K562 (cell line): ENCODE data around the gene COX5A. TPM values are rescaled to one million over a fixed set of nuclear protein-coding genes. Genes with fewer than 3 reads are reported as not detected.

Experiments used
- ATAC-seq: fragments of 200-7000 bp; cut with Tn5 transposase; 3 replicates; pipeline ENCODE4 v1.9.1; 2020; ENCODE audit warnings: moderate library complexity
- BruUV-seq: library from RNA; stranded (reverse); fragments of 400-500 nt; replicated peaks from 2 replicates; lab custom pipeline; 2021; lab: Mats Ljungman, UMichigan
- CTCF ChIA-PET: fragments of 300-600 bp; formaldehyde crosslinking; extraction: SDS; loops from one replicate; lab custom pipeline; 2021; ENCODE audit warnings: low intra/inter-chr PET ratio; lab: Yijun Ruan, JAX
- POLR2A ChIA-PET: fragments of 300-600, 350-650 bp; sonication (Branson Sonifier 250); formaldehyde crosslinking; extraction: SDS; loops from one replicate; lab custom pipeline; 2021; ENCODE audit warnings: antibody characterized with exemption, inconsistent platforms; lab: Yijun Ruan, JAX
- DNase-seq, 4 experiments: peaks; one replicate each; pipeline versions ENCODE4 v3.0.0 to v3.0.0-alpha.2; 2011 to 2018; ENCODE audit warnings: low spot score in 3 of 4, mixed read lengths in 3 of 4; ENCODE audit errors: extremely low read depth in 1 of 4
- FAIRE-seq: peaks from 2 replicates; lab custom pipeline; 2011; peaks lifted over from hg19 to GRCh38; lab: Jason Lieb, UNC
- H2AFZ ChIP-seq: 2 replicates; pipeline ENCODE4 v1.6.0; 2011; ENCODE audit warnings: low read depth, low read length, control low read depth, inconsistent platforms
- H3K27ac ChIP-seq: fragments of 200-600 bp; 3 replicates; pipeline ENCODE4 v1.8.0; 2011; ENCODE audit warnings: low read depth, mild to moderate bottlenecking, control low read depth, inconsistent platforms, low read length, moderate library complexity, mixed read lengths; ENCODE audit errors: extremely low read depth
- H3K27me3 ChIP-seq, 2 experiments: fragments of 300-600 bp in 1 of 2; 2 replicates in 1 of 2; 3 replicates in 1 of 2; pipeline versions ENCODE4 v1.6.0 to v1.8.0; 2011; ENCODE audit warnings: inconsistent platforms in 2 of 2, low read length in 2 of 2, mild to moderate bottlenecking in 1 of 2, mixed read lengths in 1 of 2, moderate library complexity in 1 of 2; ENCODE audit not compliant: control insufficient read depth in 2 of 2, insufficient read depth in 2 of 2
- H3K36me3 ChIP-seq: fragments of 300-600 bp; 3 replicates; pipeline ENCODE4 v1.8.0; 2011; ENCODE audit warnings: mild to moderate bottlenecking, low read length, inconsistent platforms; ENCODE audit not compliant: control insufficient read depth, insufficient read depth
- H3K4me1 ChIP-seq, 2 experiments: fragments of 200-600 bp in 1 of 2; replicated peaks in 1 of 2; 2 replicates in 1 of 2; 3 replicates in 1 of 2; pipeline versions ENCODE4 v1.5.1 to v1.8.0; 2011; ENCODE audit warnings: inconsistent platforms in 2 of 2, low read length in 2 of 2, mild to moderate bottlenecking in 1 of 2, mixed read lengths in 1 of 2, moderate library complexity in 1 of 2; ENCODE audit not compliant: control insufficient read depth in 2 of 2, insufficient read depth in 2 of 2
- H3K4me2 ChIP-seq: 2 replicates; pipeline ENCODE4 v1.6.1; 2011; ENCODE audit warnings: low read length, control low read depth, inconsistent platforms, mixed read lengths; ENCODE audit not compliant: insufficient read depth
- H3K4me3 ChIP-seq: fragments of 200-600 bp; sonication (generic), shearing (Covaris generic); 2 replicates; pipeline ENCODE4 v1.5.1; 2016; ENCODE audit warnings: control low read depth, inconsistent platforms
- H3K79me2 ChIP-seq: fragments of 200-600 bp; 3 replicates; pipeline ENCODE4 v1.8.0; 2011; ENCODE audit warnings: low read length, inconsistent platforms; ENCODE audit not compliant: control insufficient read depth, insufficient read depth
- H3K9ac ChIP-seq, 2 experiments: 2 replicates each; pipeline versions ENCODE4 v1.6.0 to v1.6.1; 2011; ENCODE audit warnings: low read depth in 2 of 2, low read length in 2 of 2, control low read depth in 1 of 2, inconsistent platforms in 1 of 2, mild to moderate bottlenecking in 1 of 2, mixed read lengths in 1 of 2; ENCODE audit not compliant: insufficient read depth in 1 of 2
- H3K9me1 ChIP-seq: one replicate; pipeline ENCODE4 v1.6.0; 2011; ENCODE audit warnings: inconsistent platforms, mild to moderate bottlenecking, low read length, moderate library complexity; ENCODE audit not compliant: control insufficient read depth, insufficient read depth
- H3K9me3 ChIP-seq: replicated peaks from 2 replicates; pipeline ENCODE4 v1.5.1; 2011; ENCODE audit warnings: low read depth, low read length, inconsistent platforms; ENCODE audit not compliant: control insufficient read depth, insufficient read depth
- H4K20me1 ChIP-seq: replicated peaks from 2 replicates; pipeline ENCODE4 v1.6.1; 2011; ENCODE audit warnings: low read length, inconsistent platforms, mixed read lengths; ENCODE audit not compliant: control insufficient read depth, insufficient read depth
- BHLHE40 ChIP-seq: IDR thresholded peaks from 2 replicates; pipeline ENCODE4 v1.6.1; 2011; ENCODE audit warnings: low read length, improper control_type of control experiment
- BRCA1 ChIP-seq, 2 experiments: fragments of 450-650 bp in 1 of 2; sonication (generic) in 1 of 2; formaldehyde crosslinking in 1 of 2; IDR thresholded peaks; 2 replicates each; pipeline versions ENCODE4 v1.5.0 to v1.6.1; 2017 to 2020; ENCODE audit warnings: mild to moderate bottlenecking in 1 of 2, missing genetic modification reagents in 1 of 2
- CBX1 ChIP-seq: sonication (generic); IDR thresholded peaks from 2 replicates; pipeline ENCODE4 v1.6.1; 2016; ENCODE audit warnings: antibody characterized with exemption, low read depth, mild to moderate bottlenecking
- HNRNPK ChIP-seq: fragments of 200-400 bp; formaldehyde crosslinking; IDR thresholded peaks from one replicate; pipeline ENCODE4 v1.6.1; 2018; ENCODE audit warnings: mild to moderate bottlenecking, low read depth, low read length; ENCODE audit not compliant: poor library complexity, severe bottlenecking
- MYNN ChIP-seq, 2 experiments: sonication (generic); formaldehyde crosslinking in 1 of 2; IDR thresholded peaks; 2 replicates each; pipeline versions ENCODE4 v1.5.0 to v1.6.1; 2016 to 2020; ENCODE audit warnings: antibody characterized with exemption in 1 of 2, missing genetic modification reagents in 1 of 2
- PATZ1 ChIP-seq: fragments of 250-450 bp; sonication (Bioruptor Pico); IDR thresholded peaks from 2 replicates; pipeline ENCODE4 v1.5.0; 2020; ENCODE audit warnings: mild to moderate bottlenecking, borderline replicate concordance
- RUNX1 ChIP-seq: sonication (generic); IDR thresholded peaks from 2 replicates; pipeline ENCODE4 v1.6.1; 2016; ENCODE audit warnings: antibody characterized with exemption, low read depth
- SIRT6 ChIP-seq: IDR thresholded peaks from one replicate; pipeline ENCODE4 v1.6.1; 2012; ENCODE audit warnings: low read depth, mild to moderate bottlenecking, control low read depth, inconsistent platforms, low read length, moderate library complexity
- SMAD2 ChIP-seq: fragments of 150-350 bp; IDR thresholded peaks from 2 replicates; pipeline ENCODE4 v1.6.1; 2014; ENCODE audit warnings: low read depth, mild to moderate bottlenecking, low read length
- TAF7 ChIP-seq: fragments of 450-650 bp; IDR thresholded peaks from 2 replicates; pipeline ENCODE4 v1.6.1; 2016; ENCODE audit warnings: missing genetic modification characterization, missing compliant biosample characterization
- ZBTB49 ChIP-seq: sonication (generic); formaldehyde crosslinking; IDR thresholded peaks from 2 replicates; pipeline ENCODE4 v1.8.0; 2022; ENCODE audit warnings: missing genetic modification reagents, mild to moderate bottlenecking, borderline replicate concordance
- ZNF133 ChIP-seq: fragments of 250-450 bp; sonication (Bioruptor Pico); IDR thresholded peaks from 2 replicates; pipeline ENCODE4 v1.4.0; 2020; ENCODE audit warnings: mild to moderate bottlenecking
- ZNF232 ChIP-seq: sonication (generic); formaldehyde crosslinking; IDR thresholded peaks from 2 replicates; pipeline ENCODE4 v1.8.0; 2022; ENCODE audit warnings: mild to moderate bottlenecking, missing genetic modification reagents
- WGBS: fragments of 100-300 bp; shearing (Covaris generic); methylation state at CpG from one replicate; pipeline ENCODE4 v1.1.6; 2016; ENCODE audit warnings: low coverage, mixed read lengths; ENCODE audit not compliant: insufficient coverage; ENCODE audit errors: missing lambda C conversion rate; 5-methylcytosine and 5-hydroxymethylcytosine counted together
- in situ Hi-C: fragments of 300-500 bp; cut with MboI; formaldehyde crosslinking; loops from 4 replicates; pipeline ENCODE4 v1.15.0; 2018; ENCODE audit warnings: inconsistent platforms, mixed read lengths
- intact Hi-C: fragments of 100-400 bp; cut with micrococcal nuclease; formaldehyde crosslinking; loops from 2 replicates; pipeline ENCODE4 v1.14.2; 2022
- polyA plus RNA-seq, 8 experiments: library from polyadenylated mRNA; depleted of rRNA in 4 of 8; stranded (reverse) in 5 of 8; unstranded in 3 of 8; fragments of >200 nt; fragmentation: Nextera tagmentation in 2 of 8; fragmentation: Illumina TruSeq in 1 of 8; extraction: Ambion mirVana in 2 of 8; extraction: Trizol in 1 of 8; gene quantifications; 2 replicates each; pipeline versions ENCODE4 v1.2.1 to v1.2.3, GENCODE V29; 2011 to 2014; ENCODE audit warnings: inconsistent platforms in 1 of 8, missing spikeins in 1 of 8
- total RNA-seq, 7 experiments: library from RNA; depleted of rRNA in 6 of 7; stranded (reverse); fragments of >200 nt in 6 of 7; fragmentation: Illumina TruSeq in 2 of 7; extraction: Trizol in 2 of 7; gene quantifications; 2 replicates each; pipeline versions ENCODE4 v1.2.1 to v1.2.3, GENCODE V29; 2011 to 2021; ENCODE audit warnings: low replicate concordance in 1 of 7

The COX5A gene
- total and polyA plus RNA-seq, 9 of the 15 experiments (the other 6 are each of a cell fraction or from before 2014, with no cell fraction given) = 86.8 to 553 (median 371) TPM

GRCh38 chr15:74955796-74956647 lies 18.1 kb upstream of the COX5A start:
- in situ Hi-C loops = no loop called here
- TF ChIP-seq SMAD2 (no peak), BHLHE40 (peak; percentile 99), CBX1 (peak; percentile 83), RUNX1 (no peak), ZBTB49 (CRISPR knock-in tag) (peak; percentile 99), BRCA1 (IDR thresholded peaks at IDR 0.05) (no peak), BRCA1 (CRISPR knock-in tag; IDR thresholded peaks at IDR 0.05) (peak; percentile 98), ZNF232 (CRISPR knock-in tag) (peak; percentile 99), MYNN (IDR thresholded peaks at IDR 0.05) (no peak; the same call in 1 of the 2 replicates), MYNN (CRISPR knock-in tag; IDR thresholded peaks at IDR 0.05) (no peak), HNRNPK (no peak), PATZ1 (CRISPR knock-in tag) (no peak), TAF7 (tag) (no peak), ZNF133 (CRISPR knock-in tag) (no peak), SIRT6 (no peak)

More at GRCh38 chr15:74955796-74956647, 18.1 kb upstream of the COX5A start:
- no peaks in the 10 kb centered on the region for H3K9me3 ChIP-seq
- DNase-seq = peak; percentile 67 to 88 (median 74)
- peak overlapping the region; percentile 68 for H3K27ac ChIP-seq
- H2AFZ ChIP-seq = peak overlapping the region; percentile 93
- H3K79me2 ChIP-seq = peaks cover 7% of the 10 kb centered on the region; the same call in 1 of the 3 replicates
- ATAC-seq = peak; percentile 73
- peak overlapping the region; percentile 52 for H3K4me3 ChIP-seq
- peaks cover 36 to 64% of the 10 kb centered on the region in 2 experiments for H3K4me1 ChIP-seq
- CTCF ChIA-PET = interaction anchor here (1.0 kb wide), 1 partner anchor 32 kb away, joined by 3 read pairs; no protein-coding TSS in a partner anchor
- H3K36me3 ChIP-seq = no peaks in the 10 kb centered on the region
- WGBS = 3% methylated on average over 81 of the region's 88 CpGs
- H4K20me1 ChIP-seq = peaks cover 32% of the 10 kb centered on the region
- intact Hi-C loops = loop anchor here (2.0 to 10.0 kb wide), 3 partner anchors 33 to 581 kb away; partner anchors contain the start of gene C15orf39
- H3K9me1 ChIP-seq = peaks cover 4% of the 10 kb centered on the region
- H3K27me3 ChIP-seq = peaks cover 19 to 24% of the 10 kb centered on the region in 2 experiments
- BruUV-seq = no TSS peak
- FAIRE-seq = no peak
- POLR2A ChIA-PET = interaction anchor here (0.6 to 2.0 kb wide), 5 partner anchors 9 to 328 kb away, joined by 3 to 5 read pairs (median 3); partner anchors contain the start of gene PPCDC
- H3K9ac ChIP-seq = peak overlapping the region; percentile 66 to 91
- H3K4me2 ChIP-seq = peak overlapping the region; percentile 73
